ENCODE results near the gene CDHR1. TPM values are rescaled to one million over a fixed set of nuclear protein-coding genes. Genes with fewer than 3 reads are reported as not detected.
"Not testable (repeated sequence)": the region's sequence is repeated elsewhere in the genome, so short reads cannot be mapped to it uniquely, and the experiment has no call there.

Gene CDHR1
- total RNA-seq, 1 experiment from 2014 or later, result 6.6 TPM

- H2BK120ac ChIP-seq (ENCODE audit: low read depth, low read length, poor library complexity, severe bottlenecking); H4K8ac ChIP-seq (replicated peaks; ENCODE audit: insufficient read length, low read depth, low read length); H2AK5ac ChIP-seq (ENCODE audit: insufficient read length, low read length); H3K36me3 Mint-ChIP-seq (ENCODE audit: insufficient read depth in 1 of 3, low read depth in 3 of 3); H3K4me3 Mint-ChIP-seq; H3K27ac ChIP-seq (ENCODE audit: insufficient read length, low read depth, low read length); H3K56ac ChIP-seq (ENCODE audit: insufficient read length, low read depth, low read length); H3T11ph ChIP-seq (ENCODE audit: low read length); H3K27me3 Mint-ChIP-seq (ENCODE audit: low read depth); DNase-seq; H3K79me2 ChIP-seq (ENCODE audit: insufficient read depth, low read length); H3K79me1 ChIP-seq (ENCODE audit: insufficient read depth, low read depth, low read length, poor library complexity, severe bottlenecking); H3K9me3 Mint-ChIP-seq; H3K27me3 ChIP-seq (ENCODE audit: insufficient read depth, low read length); H3K23ac ChIP-seq (ENCODE audit: insufficient read length, low read depth, low read length); H3K9me3 ChIP-seq (ENCODE audit: control insufficient read depth, low read depth, low read length); H4K91ac ChIP-seq (ENCODE audit: insufficient read length, low read depth, low read length); H2BK5ac ChIP-seq (ENCODE audit: insufficient read length, low read length); H3K9ac ChIP-seq (ENCODE audit: extremely low read depth, insufficient read length, low read length); H2BK20ac ChIP-seq (ENCODE audit: low read depth, low read length, poor library complexity, severe bottlenecking); H2BK12ac ChIP-seq (ENCODE audit: insufficient read length, low read depth, low read length); H3K23me2 ChIP-seq (ENCODE audit: insufficient read length, low read depth, low read length, poor library complexity, severe bottlenecking); H3K4ac ChIP-seq (ENCODE audit: low read depth, low read length); H4K5ac ChIP-seq (ENCODE audit: insufficient read length, low read depth, low read length); H3K27ac Mint-ChIP-seq; H3K18ac ChIP-seq (ENCODE audit: insufficient read length, low read depth, low read length); H4K20me1 ChIP-seq (ENCODE audit: control insufficient read depth, insufficient read depth, insufficient read length); H2AFZ ChIP-seq (ENCODE audit: low read length); H2BK15ac ChIP-seq (ENCODE audit: low read depth, low read length); H3K14ac ChIP-seq (ENCODE audit: insufficient read depth, low read length); H3K4me2 ChIP-seq (ENCODE audit: insufficient read depth, insufficient read length, low read length): not testable (repeated sequence)
- peaks cover 29 to 32% of the 10 kb centered on the region in 2 experiments for H3K4me1 Mint-ChIP-seq
- peaks cover 11% of the 10 kb centered on the region for H3K4me1 ChIP-seq (ENCODE audit: insufficient read depth, low read length)
- no CpG with 5 or more reads among the region's 10 CpGs for WGBS (ENCODE audit: extremely low coverage, insufficient read length, low lambda C conversion rate)
Observed at GRCh38 chr10:84168382-84168781, 26.0 kb upstream of the CDHR1 start.

GRCh38 chr10:84171237-84171636 lies 23.1 kb upstream of the CDHR1 start:
- not testable (repeated sequence) for H3K27ac Mint-ChIP-seq

More at GRCh38 chr10:84171237-84171636, 23.1 kb upstream of the CDHR1 start:
- not testable (repeated sequence) for H3K36me3 Mint-ChIP-seq (ENCODE audit: insufficient read depth in 1 of 3, low read depth in 3 of 3); H3K56ac ChIP-seq (ENCODE audit: insufficient read length, low read depth, low read length); H3K79me2 ChIP-seq (ENCODE audit: insufficient read depth, low read length); H3K9ac ChIP-seq (ENCODE audit: extremely low read depth, insufficient read length, low read length); H4K91ac ChIP-seq (ENCODE audit: insufficient read length, low read depth, low read length); H3K4me2 ChIP-seq (ENCODE audit: insufficient read depth, insufficient read length, low read length); H3K14ac ChIP-seq (ENCODE audit: insufficient read depth, low read length); H2AFZ ChIP-seq (ENCODE audit: low read length); H3K9me3 Mint-ChIP-seq; H2BK5ac ChIP-seq (ENCODE audit: insufficient read length, low read length); H2BK20ac ChIP-seq (ENCODE audit: low read depth, low read length, poor library complexity, severe bottlenecking); H3K4me3 Mint-ChIP-seq; H3K18ac ChIP-seq (ENCODE audit: insufficient read length, low read depth, low read length); H3K27me3 Mint-ChIP-seq (ENCODE audit: low read depth); H3K9me3 ChIP-seq (ENCODE audit: control insufficient read depth, low read depth, low read length); H3T11ph ChIP-seq (ENCODE audit: low read length); H4K5ac ChIP-seq (ENCODE audit: insufficient read length, low read depth, low read length); H3K4me1 ChIP-seq (ENCODE audit: insufficient read depth, low read length); H4K8ac ChIP-seq (replicated peaks; ENCODE audit: insufficient read length, low read depth, low read length); H3K23ac ChIP-seq (ENCODE audit: insufficient read length, low read depth, low read length); H3K27me3 ChIP-seq (ENCODE audit: insufficient read depth, low read length); H3K4ac ChIP-seq (ENCODE audit: low read depth, low read length); H2AK5ac ChIP-seq (ENCODE audit: insufficient read length, low read length); H2BK120ac ChIP-seq (ENCODE audit: low read depth, low read length, poor library complexity, severe bottlenecking); H3K4me1 Mint-ChIP-seq; H2BK12ac ChIP-seq (ENCODE audit: insufficient read length, low read depth, low read length); H2BK15ac ChIP-seq (ENCODE audit: low read depth, low read length); DNase-seq; H4K20me1 ChIP-seq (ENCODE audit: control insufficient read depth, insufficient read depth, insufficient read length); H3K27ac ChIP-seq (ENCODE audit: insufficient read length, low read depth, low read length); H3K23me2 ChIP-seq (ENCODE audit: insufficient read length, low read depth, low read length, poor library complexity, severe bottlenecking); H3K79me1 ChIP-seq (ENCODE audit: insufficient read depth, low read depth, low read length, poor library complexity, severe bottlenecking)
- WGBS (ENCODE audit: extremely low coverage, insufficient read length, low lambda C conversion rate), result no CpG with 5 or more reads among the region's 2 CpGs

All from H9 (cell line).